ENCODE measurements around the gene STON2.

Gene STON2

DNA sequence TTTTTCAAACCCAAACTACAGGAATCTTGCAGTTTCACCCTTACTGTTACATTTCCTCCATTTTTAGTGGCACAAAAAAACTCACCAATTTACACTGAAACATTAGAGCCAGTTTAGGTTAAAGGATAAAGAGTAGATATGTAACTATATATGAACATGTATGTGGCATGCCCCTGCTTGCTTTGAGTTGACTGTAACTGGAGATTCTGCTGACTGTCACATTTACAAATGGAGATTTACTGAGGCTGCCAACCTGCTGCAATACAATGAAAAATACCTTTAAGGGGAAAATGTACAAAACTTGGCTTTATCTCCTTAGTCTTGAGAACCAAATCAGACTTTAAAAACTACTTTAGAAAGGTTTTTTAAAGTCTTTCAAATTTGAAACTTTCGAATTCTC, 28.3 kb downstream of the STON2 start:
- TF ChIP-seq CTCF (IDR thresholded peaks at IDR 0.05; ENCODE audit: low read length, missing control alignments): no peak
- no peak for DNase-seq (ENCODE audit: low read depth)
- no peak overlapping the region for H3K4me3 ChIP-seq (replicated peaks; ENCODE audit: low read depth, low read length)

- H3K4me3 ChIP-seq (replicated peaks; ENCODE audit: low read depth, low read length): no peak overlapping the region
- no peak for DNase-seq (ENCODE audit: low read depth)
- no peak for TF ChIP-seq CTCF (IDR thresholded peaks at IDR 0.05; ENCODE audit: low read length, missing control alignments)
Measured at GRCh38 chr14:81367563-81367962, 32.6 kb downstream of the STON2 start.

GRCh38 chr14:81366884-81367283, 33.2 kb downstream of the STON2 start:
- no peak overlapping the region for H3K4me3 ChIP-seq (replicated peaks; ENCODE audit: low read depth, low read length)
- no peak for TF ChIP-seq CTCF (IDR thresholded peaks at IDR 0.05; ENCODE audit: low read length, missing control alignments)
- DNase-seq (ENCODE audit: low read depth): no peak

DNA sequence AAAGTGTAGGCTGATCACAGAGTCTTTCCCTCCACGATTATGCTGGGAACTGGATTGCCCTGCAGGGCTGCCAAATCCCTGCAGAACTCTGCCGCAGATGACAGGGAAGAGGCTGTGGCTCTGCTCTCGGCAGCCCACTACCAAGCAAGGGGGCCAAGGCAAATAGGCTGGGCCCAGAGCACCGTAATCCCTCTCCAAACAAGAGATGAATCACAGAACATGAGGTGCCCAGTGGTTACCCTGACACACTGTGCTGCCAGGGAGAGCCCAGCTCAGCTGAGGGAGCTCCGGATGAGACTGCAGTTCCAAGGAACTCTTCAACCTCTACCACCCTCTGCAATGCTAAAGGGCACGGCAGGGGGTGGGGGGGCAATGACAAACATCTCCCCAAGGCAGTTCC, 33.9 kb downstream of the STON2 start:
- H3K4me3 ChIP-seq (replicated peaks; ENCODE audit: low read depth, low read length): no peak overlapping the region
- TF ChIP-seq CTCF (IDR thresholded peaks at IDR 0.05; ENCODE audit: low read length, missing control alignments): no peak
- DNase-seq (ENCODE audit: low read depth): no peak

- no peak for DNase-seq (ENCODE audit: low read depth)
- TF ChIP-seq CTCF (IDR thresholded peaks at IDR 0.05; ENCODE audit: low read length, missing control alignments): no peak
- H3K4me3 ChIP-seq (replicated peaks; ENCODE audit: low read depth, low read length): no peak overlapping the region
Measured at GRCh38 chr14:81363746-81364378, 36.3 kb downstream of the STON2 start.

DNA sequence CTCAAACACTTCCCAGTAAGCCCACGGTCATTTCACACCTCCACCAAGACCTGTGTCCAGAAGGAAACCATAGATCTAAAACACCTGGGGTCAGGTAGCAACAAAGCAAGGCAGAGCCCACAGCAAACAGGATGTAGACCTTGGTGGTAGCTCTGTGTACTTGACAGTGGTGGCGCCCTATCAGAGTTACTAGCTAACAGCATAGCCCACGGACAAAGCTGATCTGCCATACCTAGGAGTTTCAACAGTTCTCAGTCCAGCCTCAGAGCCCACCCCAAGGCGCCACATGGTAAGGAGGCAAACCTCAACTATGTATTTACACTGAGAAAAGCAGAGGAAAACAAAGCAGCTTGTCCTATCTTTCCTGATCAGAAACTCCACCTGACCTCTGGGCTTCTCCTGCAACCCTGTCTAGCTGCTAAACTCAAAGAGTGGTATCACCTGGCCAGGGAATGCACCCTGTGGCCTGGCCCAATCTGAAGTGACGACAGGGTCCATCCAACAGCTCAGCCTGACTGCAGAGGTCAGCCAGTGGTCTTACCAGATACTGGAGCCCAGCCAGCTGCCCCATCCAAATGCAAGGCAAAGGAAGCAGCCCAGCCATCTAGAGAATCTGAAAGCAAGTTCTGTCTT, 46.3 kb downstream of the STON2 start:
- TF ChIP-seq CTCF (IDR thresholded peaks at IDR 0.05; ENCODE audit: low read length, missing control alignments): no peak
- no peak overlapping the region for H3K4me3 ChIP-seq (replicated peaks; ENCODE audit: low read depth, low read length)
- no peak for DNase-seq (ENCODE audit: low read depth)

- no peak overlapping the region for H3K4me3 ChIP-seq (replicated peaks; ENCODE audit: low read depth, low read length)
- no peak for DNase-seq (ENCODE audit: low read depth)
- TF ChIP-seq CTCF (IDR thresholded peaks at IDR 0.05; ENCODE audit: low read length, missing control alignments): no peak
Measured at GRCh38 chr14:81352413-81352812, 47.7 kb downstream of the STON2 start.

All from fibroblast of pulmonary artery (primary cell).